Subcutaneous adipose tissue (tissue), 4 donors: ENCODE results near the gene ASB17. TPM values are rescaled to one million over a fixed set of nuclear protein-coding genes. Genes with fewer than 3 reads are reported as not detected.

Experiments used
- total RNA-seq, 4 donors: library from RNA; depleted of rRNA; stranded (reverse); fragments of >200 nt; gene quantifications; one replicate each; pipeline ENCODE4 v1.1.0, GENCODE V29; 2016
- TF ChIP-seq, protein P1 (sequence below): fragments of 450-650 bp; IDR thresholded peaks from one replicate; pipeline ENCODE4 v1.5.1; 2016; ENCODE audit warnings: low read depth, mild to moderate bottlenecking, control low read depth, antibody characterized with exemption, moderate library complexity

Gene ASB17, protein sequence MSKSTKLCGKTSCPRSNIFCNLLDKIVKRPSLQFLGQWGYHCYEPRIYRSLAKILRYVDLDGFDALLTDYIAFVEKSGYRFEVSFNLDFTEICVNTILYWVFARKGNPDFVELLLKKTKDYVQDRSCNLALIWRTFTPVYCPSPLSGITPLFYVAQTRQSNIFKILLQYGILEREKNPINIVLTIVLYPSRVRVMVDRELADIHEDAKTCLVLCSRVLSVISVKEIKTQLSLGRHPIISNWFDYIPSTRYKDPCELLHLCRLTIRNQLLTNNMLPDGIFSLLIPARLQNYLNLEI
- not detected for total RNA-seq

DNA sequence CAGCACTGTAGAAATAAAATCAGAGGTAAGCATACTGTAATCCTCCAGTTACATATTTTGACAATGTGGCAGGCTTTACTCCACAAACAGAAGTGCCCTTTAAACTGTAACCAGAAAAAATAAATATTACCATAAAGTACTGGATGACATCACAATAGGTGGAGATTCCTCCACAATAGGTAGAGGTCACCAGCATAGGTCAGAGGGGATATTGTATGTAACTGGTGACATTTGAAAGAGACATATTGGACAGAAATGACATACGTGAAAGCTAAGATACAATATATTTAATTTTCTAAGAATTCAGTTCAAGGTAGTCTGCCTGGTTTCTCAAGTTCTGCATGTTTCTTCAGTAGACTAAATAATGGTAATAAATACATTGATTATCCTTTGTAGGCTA lies at the start of gene ASB17:
TSS of gene ASB17 (minus strand) at position 101 of the 400 bp plus-strand sequence. CDS start 113 bp downstream, outside the sequence.
- TF ChIP-seq, protein P1, sequence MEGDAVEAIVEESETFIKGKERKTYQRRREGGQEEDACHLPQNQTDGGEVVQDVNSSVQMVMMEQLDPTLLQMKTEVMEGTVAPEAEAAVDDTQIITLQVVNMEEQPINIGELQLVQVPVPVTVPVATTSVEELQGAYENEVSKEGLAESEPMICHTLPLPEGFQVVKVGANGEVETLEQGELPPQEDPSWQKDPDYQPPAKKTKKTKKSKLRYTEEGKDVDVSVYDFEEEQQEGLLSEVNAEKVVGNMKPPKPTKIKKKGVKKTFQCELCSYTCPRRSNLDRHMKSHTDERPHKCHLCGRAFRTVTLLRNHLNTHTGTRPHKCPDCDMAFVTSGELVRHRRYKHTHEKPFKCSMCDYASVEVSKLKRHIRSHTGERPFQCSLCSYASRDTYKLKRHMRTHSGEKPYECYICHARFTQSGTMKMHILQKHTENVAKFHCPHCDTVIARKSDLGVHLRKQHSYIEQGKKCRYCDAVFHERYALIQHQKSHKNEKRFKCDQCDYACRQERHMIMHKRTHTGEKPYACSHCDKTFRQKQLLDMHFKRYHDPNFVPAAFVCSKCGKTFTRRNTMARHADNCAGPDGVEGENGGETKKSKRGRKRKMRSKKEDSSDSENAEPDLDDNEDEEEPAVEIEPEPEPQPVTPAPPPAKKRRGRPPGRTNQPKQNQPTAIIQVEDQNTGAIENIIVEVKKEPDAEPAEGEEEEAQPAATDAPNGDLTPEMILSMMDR = no peak

DNA sequence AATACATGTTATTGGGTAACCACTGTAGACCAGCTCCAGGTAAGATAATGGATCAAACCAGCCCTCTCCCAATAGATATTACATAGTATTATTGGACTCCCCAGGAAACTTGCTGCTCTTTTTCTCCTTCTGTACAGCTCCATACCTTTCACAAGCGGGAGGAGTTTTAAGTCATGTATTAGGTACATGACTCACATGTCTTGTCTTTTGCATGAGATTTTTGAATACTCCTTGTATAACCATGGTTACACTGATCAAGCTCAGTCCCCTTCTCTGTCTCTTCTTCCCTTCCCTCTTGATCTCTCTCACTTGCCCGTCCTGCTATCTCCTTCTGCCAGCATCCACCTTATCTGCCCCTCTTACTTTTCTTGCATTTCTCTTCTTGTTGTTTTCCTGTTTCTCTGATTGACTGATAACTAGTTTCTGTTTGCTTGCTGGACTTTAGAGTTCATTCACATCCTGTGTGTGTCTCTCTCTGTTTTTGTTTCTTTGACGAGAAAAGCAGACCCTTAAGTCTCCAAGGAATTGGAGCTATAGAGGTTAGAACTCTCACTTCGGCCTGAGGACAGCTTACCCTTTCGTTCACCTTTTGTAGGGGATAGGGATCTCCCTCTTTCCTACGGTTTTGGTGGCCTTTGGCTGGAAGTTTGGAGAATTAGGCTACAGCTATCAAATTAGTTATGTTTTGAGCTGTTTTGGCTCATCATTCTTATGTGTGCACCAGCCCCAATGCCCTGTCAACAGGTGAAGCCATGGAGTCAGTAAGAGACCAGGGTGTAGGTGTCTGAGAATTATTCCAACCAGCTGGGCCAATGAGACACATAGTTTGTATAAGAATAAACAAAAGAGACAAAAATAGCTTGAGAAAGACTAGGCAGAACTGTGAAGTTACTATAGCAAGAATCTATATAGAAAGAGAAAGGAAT lies 49.0 kb upstream of the ASB17 start:
- TF ChIP-seq, protein P1 = no peak

DNA sequence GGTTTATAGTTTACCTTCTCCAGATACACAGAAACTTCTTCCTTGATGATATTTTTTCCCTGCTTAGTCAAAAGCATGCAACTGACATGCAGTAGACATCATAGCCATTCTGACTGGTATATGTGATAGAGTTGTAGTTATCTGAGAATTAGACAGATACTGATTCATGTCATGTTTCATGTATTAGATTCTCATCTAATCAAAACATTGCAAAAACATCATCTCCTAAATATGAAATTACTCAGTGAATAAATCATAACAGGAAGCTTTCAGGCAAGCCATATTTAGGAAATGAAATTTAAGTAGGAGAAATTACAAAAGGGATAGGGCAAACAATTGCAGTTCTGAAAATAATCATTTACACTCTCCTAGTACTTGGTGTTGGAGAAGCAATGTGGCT lies 38.4 kb upstream of the ASB17 start:
- TF ChIP-seq, protein P1 = no peak

DNA sequence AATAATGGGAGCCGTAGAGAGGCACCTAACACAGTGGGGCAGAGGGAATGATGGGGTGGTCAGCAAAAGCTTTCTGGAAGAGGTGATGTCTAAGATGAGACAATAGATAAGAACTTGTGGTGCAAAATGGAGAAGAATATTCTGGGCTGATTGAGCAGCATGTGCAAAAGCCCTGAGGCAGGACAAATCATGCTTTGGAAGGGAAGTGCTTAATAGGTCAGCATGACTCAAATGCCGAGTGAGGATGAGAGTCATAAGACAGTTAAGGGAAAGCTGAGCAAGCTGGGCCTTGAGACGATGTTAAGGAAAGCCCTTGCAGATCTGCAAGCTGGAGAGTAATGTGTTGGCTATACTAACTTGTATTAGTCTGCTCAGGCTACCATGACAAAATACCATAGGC lies 37.3 kb upstream of the ASB17 start:
- TF ChIP-seq, protein P1 = no peak

DNA sequence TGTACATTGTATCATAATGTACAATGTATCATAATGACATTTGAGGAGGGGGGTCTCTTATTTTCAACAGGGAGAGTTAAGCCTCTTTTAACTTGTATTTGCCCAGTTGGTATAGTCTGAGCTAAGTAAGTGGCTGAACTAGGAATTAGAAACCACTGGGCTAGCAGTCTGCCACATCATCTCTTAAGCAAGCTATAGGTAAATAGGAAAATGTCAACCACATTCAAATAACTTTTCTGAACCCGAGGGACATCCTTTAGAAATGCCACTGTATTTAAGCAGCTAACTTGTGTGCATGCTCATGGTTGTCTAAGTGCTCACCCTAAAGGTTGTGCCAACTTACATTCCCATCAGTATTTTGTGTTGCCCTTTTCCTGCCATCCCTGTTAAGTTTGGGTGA lies 35.5 kb upstream of the ASB17 start:
- TF ChIP-seq, protein P1 = no peak

DNA sequence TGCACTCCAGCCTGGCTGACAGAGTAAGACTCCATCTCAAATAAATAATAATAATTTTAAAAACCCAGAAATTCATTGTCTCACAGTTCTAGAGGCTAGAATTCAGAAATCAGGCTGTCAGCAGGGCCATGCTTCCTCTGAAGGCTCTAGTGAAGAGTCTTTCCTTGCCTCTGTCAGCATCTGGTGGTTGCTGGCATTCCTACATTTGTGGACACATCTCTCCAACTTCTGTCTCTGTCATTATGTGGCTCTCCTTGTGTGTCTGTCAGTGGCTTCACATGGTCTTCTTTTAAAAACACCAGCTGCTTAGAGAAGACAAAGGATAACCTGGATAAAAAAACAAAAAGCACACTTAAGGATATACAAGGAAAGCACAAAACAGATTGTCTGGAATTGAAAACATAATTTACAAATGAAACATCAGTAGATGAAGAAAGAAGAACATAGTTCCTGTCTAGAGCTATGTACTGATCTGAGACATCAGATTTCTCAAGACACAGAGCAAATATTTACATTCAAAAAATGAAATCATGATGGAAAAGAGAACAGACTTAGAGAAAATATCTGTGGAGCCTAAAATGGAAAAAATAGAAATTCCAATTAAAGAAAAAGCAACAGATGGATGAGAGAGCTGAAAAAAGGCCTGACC lies 32.7 kb upstream of the ASB17 start:
- TF ChIP-seq, protein P1 = no peak

DNA sequence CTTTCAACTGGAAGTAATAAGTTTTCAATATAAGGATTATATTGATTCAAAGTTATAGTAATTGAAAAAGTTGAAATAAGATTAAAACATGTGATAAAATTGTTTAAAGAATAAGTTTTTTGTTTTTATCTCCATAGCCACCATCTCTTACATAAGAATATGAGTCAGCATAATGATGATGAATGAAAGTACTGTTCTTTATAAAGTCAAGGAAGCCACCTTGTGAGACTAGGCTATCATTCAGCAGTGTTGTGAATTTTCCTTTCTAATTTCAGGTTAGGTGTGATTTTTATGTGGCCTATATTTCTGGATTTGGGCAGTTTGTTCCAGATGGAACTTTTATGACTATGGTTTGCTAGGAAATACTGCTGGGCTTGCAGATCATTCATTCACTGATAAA lies 22.4 kb upstream of the ASB17 start:
- TF ChIP-seq, protein P1 = no peak
